GM12872 (cell line): ENCODE measurements around the gene SH3BP5L.
A peak's percentile ranks its signal among the peaks of the same experiment; 100 is the strongest.

ENCODE experiments used
- TF ChIP-seq, protein P1 (sequence below): IDR thresholded peaks from 3 replicates; pipeline ENCODE4 v1.5.1; 2011; ENCODE audit warnings: low read depth, mild to moderate bottlenecking, low read length, moderate library complexity; ENCODE audit not compliant: insufficient read depth

Gene SH3BP5L

DNA sequence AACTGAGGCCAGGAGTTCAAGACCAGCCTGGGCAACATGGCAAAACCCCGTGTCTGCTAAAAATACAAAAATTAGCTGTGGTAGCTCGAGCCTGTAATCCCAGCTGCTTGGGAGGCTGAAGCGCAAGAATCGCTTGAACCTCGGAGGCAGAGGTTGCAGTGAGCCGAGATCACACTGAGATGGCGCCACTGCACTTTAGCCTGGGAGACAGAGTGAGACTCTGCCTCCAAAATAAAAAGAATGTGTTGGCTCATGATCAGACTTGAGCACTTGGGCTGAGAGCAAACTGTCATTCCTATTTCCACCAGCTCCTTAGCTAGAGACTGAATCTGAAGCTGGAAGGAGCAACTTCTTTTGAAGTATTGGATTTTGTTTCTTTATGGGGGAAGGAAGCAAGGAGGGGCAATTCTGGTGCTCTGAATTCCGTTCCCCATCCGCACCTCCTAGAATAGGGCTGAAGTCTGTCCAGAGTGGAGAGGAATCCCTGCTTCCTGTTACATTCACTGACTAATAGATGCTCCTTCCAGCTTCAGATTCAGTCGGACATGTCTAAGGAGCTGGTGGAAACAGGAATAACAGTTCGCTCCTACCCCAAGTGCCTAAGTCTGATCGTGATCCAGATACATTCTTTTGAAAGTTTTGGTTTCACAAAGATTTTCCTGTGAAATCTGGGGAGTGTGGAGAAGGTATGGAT, 16.1 kb upstream of the SH3BP5L start:
- TF ChIP-seq, protein P1, sequence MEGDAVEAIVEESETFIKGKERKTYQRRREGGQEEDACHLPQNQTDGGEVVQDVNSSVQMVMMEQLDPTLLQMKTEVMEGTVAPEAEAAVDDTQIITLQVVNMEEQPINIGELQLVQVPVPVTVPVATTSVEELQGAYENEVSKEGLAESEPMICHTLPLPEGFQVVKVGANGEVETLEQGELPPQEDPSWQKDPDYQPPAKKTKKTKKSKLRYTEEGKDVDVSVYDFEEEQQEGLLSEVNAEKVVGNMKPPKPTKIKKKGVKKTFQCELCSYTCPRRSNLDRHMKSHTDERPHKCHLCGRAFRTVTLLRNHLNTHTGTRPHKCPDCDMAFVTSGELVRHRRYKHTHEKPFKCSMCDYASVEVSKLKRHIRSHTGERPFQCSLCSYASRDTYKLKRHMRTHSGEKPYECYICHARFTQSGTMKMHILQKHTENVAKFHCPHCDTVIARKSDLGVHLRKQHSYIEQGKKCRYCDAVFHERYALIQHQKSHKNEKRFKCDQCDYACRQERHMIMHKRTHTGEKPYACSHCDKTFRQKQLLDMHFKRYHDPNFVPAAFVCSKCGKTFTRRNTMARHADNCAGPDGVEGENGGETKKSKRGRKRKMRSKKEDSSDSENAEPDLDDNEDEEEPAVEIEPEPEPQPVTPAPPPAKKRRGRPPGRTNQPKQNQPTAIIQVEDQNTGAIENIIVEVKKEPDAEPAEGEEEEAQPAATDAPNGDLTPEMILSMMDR = peak; percentile 57

DNA sequence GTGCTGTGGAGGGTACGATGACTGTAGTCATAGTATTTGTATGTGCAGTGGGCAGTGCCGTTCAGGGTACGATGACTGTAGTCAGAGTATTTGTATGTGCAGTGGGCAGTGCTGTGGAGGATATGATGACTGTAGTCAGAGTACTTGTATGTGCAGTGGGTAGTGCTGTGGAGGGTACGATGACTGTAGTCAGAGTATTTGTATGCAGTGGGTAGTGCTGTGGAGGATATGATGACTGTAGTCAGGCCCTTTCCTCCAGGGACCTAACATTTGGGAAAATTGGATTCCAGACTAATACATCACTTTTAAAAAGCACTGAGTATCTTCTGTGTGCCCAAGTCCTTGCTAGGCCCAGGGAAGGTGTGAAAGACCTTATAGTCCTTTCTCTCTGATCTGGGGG, 15.2 kb upstream of the SH3BP5L start:
- TF ChIP-seq, protein P1 = no peak

GRCh38 chr1:248839168-248839555, 13.4 kb upstream of the SH3BP5L start:
- TF ChIP-seq, protein P1 = no peak

DNA sequence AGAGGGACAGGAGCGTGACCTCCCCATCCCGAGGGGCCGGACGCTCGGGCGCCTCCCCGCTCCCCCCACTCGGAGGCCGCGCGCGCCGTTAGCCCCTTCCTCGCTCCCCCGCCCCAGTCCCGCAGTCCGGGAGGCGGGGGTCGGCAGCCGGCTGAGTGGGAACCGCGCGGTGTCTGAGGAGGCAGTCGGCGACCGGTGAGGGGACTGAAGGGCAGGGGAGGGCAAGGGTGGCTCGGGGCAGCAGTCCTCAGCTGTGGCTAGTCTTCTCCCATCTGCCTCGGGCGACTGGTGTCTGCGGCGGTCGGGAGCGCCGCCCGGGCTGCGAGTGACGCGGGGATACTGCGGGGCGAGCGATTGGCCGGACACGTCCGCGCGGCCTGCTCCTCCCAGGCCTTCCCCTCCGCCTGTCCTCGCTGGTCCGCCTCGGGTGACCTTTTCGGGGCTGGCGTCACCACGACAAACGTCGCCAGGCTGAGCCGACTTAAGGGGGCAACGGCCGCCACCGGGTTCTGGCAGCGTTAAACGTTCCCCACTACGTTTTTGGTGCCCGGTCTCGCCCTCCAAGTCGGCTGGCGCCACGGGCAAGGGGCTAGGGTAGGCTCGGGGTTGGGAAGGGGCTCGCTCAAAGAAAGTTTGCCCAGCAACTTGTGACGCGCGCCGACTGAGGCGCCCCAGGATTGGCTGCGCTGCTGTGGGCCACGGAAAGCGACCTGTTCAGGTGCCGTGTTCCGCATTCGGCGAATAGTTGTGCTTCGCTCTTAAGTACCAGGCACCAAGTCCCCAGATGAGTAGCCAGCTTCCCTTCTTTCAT, 12.8 kb upstream of the SH3BP5L start:
- TF ChIP-seq, protein P1 = no peak

GRCh38 chr1:248837781-248838356, 12.2 kb upstream of the SH3BP5L start, which contains the start of gene ZNF672:
ZNF672 (plus strand) TSS chr1:248838224; CDS start chr1:248847275, 9,051 bp downstream.
- TF ChIP-seq, protein P1 = no peak

DNA sequence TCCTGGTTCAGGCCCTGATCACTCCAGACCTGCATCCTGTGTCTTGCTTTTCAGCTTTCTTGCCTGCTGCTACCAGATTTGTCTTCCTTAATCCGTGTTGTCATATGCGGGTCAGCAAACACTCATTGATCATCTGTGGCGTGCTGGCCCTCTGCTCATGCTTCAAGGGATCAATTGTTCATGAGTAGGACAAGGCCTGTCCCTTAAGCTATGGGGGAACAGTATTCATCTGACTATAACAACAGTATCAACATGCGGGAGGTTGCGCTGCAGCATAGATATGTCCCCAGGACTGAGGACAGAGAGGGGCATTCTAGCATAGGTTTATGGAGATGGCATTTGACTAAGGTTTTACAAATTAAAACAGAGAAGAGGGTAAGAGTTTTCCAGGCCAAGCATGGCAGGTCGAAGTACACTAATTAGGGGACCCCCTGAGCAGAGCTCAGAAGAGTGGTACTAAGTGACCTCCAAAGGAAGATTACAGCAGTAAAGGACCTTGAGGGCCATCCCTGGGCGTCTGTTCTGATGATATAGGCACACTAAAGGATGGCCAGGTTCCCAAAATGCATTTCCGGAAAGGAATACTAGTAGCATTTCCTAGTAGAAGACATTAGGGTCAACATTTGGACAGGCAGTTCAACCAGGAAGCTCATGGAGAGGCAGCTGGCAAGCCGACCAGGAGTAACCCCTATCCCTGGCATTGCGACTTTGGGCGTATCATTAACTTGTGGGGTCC, 11.5 kb upstream of the SH3BP5L start:
- TF ChIP-seq, protein P1 = no peak
